HG03575 (cell line): ENCODE data around the gene MTNR1A.
"Not testable (repeated sequence)": the region's sequence is repeated elsewhere in the genome, so short reads cannot be mapped to it uniquely, and the experiment has no call there.

Source experiments
- ATAC-seq: cut with Tn5 transposase; IDR thresholded peaks from one replicate; pipeline ENCODE4 v1.9.1; 2021; ENCODE audit not compliant: unreplicated experiment, insufficient number of reproducible peaks, low FRiP score; ENCODE audit errors: extremely low read depth

The MTNR1A gene

DNA sequence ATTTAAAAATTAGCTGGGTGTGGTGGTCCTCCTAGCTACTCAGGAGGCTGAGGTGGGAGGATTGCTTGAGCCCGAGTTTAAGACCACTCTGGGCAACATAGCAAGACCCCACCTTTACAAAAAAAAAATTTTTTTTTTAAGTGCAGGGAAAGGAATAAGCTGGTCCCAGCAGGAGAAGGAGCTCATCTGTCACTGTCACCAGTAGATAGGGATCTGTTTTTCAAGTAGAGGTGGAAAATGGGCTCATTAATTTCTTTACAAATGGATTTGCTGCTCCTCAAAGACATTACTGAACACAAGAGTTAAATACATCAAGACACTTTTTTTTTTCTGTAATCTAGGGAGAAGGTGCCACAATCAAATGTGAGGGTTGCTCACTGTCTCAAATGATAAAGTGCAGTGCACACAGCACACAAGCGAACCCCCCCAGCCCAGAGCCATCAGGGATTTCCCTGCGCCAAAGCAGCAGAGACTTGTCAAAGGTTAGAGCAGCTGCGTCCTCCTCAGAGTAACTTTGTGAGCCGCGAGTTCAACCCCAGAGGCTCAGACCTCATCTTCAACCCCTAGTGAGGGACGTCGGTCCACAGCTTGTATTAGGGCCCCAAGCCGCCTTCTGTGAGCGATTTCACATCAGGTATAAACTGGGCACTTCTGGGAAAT lies 14.3 kb upstream of the MTNR1A start:
- no peak for ATAC-seq

DNA sequence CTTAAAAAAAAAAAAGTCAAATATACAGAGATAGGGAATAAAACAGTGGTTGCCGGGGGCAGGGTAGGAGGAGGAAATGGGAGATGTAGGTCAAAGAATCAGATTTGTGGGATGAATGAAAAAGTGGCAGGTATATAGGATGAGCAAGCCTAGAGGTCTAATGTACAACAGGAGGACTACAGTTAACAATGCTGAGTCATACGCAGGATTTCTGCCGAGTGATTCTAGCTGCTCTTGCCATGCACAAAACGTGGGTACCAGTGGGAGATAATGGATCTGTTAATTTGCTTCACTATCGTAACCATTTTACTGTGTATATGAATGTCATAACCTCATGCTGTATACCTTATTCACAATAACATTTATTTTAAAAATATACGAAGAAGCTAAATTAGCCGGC lies 10.7 kb upstream of the MTNR1A start:
- no peak for ATAC-seq

DNA sequence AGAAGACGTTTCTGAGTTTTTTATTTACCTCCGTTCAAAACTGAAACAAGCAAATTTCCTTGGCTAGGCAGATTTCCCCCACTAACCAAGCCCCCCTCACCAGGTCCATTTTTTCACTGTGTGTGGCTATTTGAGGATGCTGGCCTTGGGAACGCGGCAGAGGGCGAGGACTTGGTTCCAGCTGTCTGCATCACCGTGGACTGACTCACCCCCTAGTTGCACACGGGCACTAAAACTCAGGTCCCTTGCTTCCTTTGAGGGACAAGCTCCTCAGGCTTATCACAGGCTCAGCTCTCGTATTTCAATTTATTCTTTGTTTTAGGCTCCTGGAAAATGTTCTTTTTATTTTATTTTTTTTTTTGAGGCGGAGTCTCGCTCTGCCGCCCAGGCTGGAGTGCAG lies 8.4 kb upstream of the MTNR1A start:
- no peak for ATAC-seq

DNA sequence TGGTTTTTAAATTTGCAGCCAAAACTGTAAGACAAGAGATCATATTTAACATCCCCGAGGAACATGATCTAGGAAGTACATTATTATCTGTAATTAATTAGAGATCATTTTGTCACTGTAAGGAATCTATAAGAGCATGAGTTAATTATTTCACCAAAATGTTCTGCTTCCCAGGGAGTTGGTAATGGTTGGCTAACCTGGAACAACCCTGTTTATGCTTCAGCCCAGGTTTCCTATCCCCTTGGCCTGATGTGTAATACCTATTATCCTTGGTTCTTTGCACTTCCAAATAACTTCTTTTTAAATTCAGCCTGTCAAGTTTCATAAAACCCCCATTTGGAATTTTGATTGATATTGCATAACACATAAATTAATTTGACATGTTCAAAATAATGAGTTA lies 6.4 kb upstream of the MTNR1A start:
- no peak for ATAC-seq

DNA sequence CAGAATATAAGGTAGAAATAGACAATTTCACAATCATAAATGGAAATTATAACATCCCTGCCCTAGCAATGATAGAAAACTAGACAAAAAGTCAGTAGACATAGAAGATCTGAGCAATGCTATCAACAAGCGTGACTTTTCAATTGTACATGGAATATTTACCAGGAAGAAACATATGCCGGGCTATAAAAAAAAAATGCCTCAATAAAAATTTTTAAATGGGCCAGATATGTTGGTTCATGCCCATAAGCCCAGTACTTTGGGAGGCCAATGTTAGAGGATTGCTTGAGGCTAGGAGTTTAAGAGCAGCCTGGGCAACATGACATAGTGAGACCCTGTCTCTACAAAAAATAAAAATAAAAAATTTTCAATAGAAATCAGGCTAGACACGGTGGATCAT lies 5.3 kb upstream of the MTNR1A start:
- ATAC-seq = no peak

DNA sequence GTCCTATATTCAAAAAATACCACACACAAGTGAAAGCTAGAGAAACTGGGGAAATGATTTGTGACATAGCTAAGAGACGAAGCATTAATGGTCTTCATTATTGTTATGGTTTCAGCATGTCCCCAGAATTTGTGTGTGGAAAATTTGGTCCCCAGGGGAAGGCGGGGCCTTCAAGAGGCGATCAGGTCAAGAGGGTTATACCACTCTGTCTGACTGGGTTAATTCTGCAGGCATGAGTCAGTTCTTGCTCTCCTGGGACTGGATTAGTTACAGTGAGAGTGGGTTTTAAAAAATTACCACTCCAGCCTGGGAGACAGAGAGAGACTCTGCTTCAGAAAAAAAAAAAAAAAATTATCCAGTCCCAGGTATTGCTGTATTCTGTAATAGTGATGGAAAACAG lies 2.1 kb upstream of the MTNR1A start:
- no peak for ATAC-seq

DNA sequence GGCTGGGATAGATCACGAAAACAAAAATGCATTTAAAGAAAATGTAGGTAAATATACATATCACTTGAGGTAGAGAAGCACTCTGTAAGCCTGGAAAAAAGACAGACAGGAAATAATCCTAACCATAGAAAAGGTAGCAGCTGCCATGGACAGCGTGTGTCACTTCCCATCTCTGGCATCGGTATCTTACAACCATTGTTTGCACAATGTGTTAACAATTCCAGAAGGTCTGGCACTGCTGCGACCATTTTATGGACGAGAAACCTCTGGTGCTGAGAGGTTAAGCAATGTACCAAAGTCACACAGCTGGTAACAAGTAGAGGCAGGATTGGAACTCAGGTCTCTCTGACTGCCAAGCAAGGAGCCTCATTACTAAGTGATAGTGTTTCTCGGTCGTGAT lies 1.7 kb upstream of the MTNR1A start:
- ATAC-seq = no peak

DNA sequence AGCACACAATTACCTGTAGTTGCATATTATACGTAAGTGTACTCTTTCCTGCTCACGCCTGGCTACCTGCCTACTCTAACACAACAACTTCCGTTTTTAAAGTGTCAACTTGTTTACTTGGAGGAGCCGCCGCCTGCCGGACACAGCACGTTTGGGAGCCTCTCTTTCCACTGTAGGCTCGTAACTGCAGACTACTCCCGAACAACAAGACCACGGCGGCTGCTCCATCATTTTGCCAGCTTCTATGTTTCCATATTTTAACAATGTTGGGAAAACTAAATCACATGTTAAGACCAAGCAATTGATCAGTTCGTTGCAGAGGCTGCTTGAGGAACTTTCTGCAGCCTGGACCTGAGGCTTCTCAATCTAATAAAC lies 841 bp downstream of the MTNR1A start:
- ATAC-seq = no peak

DNA sequence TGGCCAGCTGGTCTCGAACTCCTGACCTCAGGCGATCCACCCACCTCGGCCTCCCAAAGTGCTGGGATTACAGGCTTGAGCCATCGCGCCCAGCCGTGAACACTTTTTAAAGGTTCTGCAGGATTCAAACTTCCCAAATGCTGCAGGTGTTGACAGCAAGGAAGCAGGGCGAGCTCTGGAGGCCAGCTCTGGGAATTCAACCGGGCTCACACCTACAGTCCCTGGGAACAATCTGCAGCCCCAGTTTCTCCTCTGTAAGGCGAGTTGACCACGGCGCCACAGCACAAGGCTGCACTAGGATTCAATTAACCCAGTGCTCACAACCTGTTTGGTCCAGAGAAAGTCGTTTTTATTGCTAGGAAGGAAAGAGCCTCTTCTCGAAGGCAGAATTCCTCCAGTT lies 1.6 kb downstream of the MTNR1A start:
- ATAC-seq = no peak

DNA sequence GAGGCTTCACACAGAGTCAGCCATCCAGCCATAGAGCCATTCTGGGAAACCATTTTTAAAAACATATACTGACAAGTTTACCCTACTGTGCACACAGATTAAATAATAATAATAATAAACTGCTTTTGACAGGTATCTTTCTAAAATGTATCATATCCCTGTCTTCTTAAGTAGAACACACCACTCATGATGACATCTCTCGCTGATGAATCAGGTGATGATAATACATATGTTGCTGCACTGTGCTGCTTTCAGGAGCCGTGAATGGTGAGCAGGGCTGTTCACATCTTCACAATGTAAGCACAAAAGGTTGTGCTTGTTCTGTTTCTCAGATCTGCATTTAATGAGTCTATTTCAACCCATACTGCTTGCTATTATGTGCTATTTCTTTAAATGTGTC lies 3.5 kb downstream of the MTNR1A start:
- ATAC-seq = no peak

DNA sequence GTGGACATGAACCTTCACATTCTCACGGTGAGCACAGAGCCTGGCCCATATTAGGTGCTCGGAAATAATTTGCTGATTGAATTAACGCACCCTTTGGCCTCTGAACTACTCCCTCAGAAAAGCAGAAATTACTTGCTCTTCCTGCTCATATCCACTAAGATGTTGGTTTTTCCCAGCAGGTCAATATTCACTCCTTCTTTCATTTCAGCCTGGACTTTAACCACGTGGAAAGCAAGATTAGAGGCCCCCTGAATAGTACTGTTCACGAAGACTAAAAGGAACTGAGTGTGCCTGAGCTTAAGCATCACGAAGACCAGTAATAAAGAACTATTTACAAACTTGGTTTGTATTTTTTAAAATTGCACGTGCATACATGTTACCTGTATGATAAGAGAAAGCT lies 9.9 kb downstream of the MTNR1A start:
- ATAC-seq = no peak

DNA sequence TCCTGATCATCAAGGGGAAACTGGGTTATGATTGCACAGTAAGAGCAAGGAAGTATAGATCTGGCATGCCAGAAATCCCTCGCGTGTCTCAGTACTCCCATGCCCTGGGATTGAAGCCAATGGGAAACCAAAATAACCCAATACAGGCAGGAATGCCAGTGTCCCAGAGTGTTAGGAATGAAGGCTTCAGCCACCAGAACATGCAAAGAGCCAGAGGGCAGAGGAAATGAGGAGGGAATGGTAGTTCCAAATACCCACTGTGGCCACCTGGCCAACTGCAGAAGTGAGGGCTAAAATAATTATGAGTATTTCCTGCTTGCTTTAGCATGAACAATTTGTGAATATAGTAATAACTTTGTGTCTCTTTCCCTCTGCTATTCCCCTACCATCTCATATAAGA lies 12.2 kb downstream of the MTNR1A start:
- no peak for ATAC-seq

DNA sequence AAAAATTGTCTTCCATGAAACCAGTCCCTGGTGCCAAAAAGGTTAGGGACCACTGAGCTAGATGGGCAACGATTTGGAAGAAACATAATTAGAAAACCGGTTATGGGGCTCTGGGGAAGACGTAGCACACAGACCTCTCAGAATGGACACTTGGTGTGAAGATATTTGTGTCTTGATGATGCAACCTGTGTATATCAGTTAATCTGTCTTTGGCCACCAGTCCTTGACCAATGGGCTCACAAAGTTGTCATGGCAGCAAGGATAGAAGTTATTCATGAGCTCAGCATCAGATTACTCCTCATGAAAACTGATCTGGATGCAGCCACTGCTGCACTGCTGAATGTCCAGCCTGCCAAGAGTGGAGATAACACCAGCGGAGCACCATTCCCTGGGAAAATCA lies 13.6 kb downstream of the MTNR1A start:
- no peak for ATAC-seq

DNA sequence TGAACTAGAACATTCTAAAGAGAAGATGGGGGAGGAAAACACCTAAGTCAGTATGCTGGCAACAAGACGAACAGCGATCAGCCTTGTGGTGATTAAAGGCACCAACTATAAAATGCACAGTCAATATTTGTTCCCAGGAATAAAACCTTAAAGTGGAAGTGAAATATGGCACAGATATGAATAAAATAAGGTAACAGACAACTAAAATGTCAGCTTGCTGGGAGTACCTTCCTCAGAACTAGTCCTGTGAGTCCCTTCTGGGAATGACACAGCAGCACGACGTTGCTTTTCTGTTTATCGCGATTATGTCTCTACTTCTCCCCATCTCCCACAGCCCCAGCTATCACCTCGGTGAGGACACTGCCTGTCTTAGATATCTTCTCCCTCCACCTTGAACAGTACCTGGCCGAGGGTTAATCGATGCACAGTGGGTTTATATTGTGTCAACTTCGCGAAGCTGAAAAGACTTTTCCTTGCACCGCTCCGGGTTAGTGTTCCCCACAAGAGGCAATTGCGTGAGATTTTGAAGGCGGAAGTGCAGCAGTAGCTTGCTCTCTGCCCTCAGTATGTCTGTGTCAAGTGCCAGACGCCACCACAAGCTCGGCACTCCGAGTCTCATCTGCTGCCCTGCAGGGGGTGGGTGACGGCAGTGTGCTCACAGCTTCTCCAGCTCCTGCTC lies 17.4 kb downstream of the MTNR1A start:
- ATAC-seq = no peak

DNA sequence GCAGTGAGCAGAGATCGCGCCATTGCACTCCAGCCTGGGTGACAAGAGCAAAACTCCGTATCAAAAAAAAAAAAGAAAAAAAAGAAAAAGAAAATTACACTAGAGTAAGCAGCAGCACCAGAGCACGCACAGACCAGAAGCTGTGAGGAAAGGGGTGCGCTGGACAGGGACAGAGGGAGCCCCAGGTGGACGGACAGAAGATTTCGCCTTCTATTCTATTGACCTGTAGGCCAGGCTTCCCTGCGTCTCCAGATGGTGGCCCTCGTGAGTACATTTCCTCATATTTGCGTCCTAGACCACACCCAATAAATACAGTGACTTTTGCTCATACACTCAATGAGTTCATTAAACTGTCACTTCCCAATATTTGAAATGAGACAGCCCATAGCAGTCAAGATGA lies 19.1 kb downstream of the MTNR1A start:
- ATAC-seq = no peak

DNA sequence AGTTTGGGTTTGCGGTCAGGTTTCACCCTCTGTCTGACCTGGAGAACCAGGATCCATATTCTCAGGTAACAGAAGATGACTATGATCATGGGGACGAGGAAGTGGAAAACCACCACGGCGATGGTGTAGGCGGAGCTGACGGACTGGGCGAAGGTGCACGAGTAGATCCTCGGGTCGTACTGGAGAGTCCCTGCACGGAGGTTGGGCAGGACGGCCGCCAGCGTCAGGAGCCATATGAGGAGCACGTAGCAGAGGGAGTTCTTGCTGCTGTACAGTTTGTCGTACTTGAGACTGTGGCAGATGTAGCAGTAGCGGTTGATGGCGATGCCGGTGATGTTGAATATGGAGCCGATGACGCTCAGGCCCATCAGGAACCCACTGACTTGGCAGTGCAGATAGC lies 21.3 kb downstream of the MTNR1A start:
- ATAC-seq = no peak

DNA sequence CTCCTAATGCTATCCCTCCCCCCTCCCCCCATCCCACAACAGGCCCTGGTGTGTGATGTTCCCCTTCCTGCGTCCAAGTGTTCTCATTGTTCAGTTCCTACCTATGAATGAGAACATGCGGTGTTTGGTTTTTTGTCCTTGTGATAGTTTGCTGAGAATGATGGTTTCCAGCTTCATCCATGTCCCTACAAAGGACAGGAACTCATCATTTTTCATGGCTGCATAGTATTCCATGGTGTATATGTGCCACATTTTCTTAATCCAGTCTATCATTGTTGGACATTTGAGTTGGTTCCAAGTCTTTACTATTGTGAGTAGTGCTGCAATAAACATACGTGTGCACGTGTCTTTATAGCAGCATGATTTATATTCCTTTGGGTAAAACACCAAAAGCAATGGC lies 31.4 kb downstream of the MTNR1A start:
- not testable (repeated sequence) for ATAC-seq

DNA sequence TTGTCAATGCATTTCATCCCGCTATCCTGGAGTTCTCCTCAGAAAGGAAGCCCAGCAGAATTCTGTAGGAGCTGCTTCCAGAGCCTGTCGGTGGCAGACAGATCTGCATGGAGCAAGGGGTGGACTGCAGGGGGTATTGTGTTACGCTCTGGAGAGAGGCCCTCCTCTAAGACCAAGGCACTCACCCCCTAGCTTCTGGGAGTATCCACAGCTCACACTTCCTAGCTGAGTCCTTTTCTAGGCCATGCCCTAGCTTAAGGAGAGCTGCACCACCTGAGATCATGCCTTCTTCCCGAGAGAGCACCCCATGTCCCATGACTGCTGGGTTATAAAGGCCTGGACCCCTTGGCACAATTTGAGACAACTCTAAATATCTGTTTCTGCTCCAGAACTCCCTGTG lies 39.1 kb downstream of the MTNR1A start:
- ATAC-seq = no peak

DNA sequence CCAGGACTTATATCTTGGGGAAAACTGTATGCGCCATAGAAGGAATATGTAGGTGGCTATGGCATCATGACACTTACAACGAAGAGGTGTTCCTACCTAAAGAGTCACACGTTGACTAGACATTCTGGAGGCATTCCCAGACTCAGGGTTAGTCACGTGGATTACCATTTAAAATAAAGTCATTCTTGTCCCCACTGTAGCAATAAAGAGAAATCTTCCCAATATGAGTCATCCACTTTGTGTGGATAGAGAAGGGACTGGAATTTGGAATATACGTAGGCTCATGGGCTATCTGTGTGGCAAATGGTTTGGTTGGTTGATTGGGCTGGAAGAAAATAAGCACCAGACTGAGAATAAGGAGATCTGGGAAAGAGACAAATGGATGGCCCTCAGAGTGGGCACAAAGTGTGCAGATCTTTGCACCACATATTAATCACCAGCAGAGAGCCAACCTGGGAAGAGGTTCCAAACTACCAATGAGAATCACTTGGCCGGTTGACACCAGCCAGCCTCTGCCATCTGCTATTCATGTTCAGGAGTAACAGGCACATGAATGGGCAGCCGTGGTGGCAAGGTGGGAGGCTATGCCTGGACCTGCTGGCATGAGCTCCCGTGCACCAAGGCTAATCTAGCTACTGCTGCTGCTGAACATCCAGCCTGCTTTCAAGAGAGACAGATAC lies 41.0 kb downstream of the MTNR1A start:
- no peak for ATAC-seq

DNA sequence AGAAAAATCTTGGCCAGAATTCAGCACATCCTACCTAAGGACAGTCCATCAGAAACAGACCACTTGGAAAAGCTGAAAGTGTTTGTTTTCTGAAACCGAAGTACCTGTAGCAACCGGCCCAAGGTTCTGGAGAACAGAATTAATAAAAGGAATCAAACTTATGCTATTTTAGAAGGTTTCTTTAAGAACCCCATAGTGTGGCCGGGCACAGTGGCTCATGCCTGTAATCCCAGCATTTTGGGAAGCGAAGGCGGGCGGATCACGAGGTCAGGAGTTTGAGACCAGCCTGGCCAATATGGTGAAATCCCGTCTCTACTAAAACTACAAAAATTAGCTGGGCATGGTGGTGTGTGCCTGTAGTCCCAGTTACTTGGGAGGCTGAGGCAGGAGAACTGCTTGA lies 50.6 kb downstream of the MTNR1A start:
- not testable (repeated sequence) for ATAC-seq

DNA sequence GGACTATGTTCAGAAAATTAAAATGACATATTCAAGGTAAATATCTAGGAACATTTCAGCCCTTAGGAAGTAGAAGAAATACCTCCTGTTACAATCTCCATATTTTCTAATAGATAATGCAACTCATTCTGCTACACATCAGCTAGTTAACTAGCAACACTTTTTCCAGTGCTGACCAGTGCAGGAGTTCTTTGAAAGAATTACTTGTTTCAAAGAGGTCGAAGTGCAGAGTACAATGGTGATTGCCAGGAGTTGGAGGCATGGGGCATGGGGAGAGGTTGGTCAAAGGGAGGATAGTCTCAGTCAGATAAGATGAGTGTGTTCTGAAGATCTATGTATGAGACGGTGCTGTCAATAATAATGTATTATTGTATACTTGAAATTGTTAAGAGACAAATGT lies 53.1 kb downstream of the MTNR1A start:
- ATAC-seq = no peak
